ENCODE results near the gene RABEP1. TPM values are rescaled to one million over a fixed set of nuclear protein-coding genes. Genes with fewer than 3 reads are reported as not detected.

RABEP1 gene
- polyA plus RNA-seq, 1 experiment, result 14.9 TPM

GRCh38 chr17:5410594-5411272, 128.6 kb downstream of the RABEP1 start:
- H3K4me3 ChIP-seq (ENCODE audit: low read depth, low read length), result no peak overlapping the region
- ChIA-PET CTCF (interaction anchor here (1.0 kb wide), 1 partner anchor 29 kb away, joined by 3 read pairs; no protein-coding TSS in a partner anchor), POLR2A (no interaction called here)

DNA sequence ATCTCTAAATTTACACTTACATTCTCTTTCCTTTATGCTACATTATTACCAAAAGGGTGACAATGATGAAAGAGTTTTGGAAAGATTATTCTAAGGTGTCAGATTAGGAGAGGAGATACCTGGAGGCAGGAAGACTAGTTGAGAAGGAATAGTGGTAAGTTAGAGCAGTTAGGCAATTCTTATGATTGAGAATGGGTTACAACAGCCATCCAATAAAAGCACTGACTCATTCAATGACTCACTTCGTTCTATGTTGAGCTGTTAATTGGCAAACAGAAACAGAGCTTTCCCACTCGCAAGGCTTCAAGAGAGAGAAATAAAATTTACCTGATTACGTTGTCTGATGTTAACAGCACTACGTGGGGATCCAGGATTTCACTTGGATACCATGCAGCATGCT, 131.6 kb downstream of the RABEP1 start:
- H3K36me3 ChIP-seq (ENCODE audit: control insufficient read depth, insufficient read depth, low read length), result peaks cover 7% of the 10 kb centered on the region

More at GRCh38 chr17:5410594-5411272, 128.6 kb downstream of the RABEP1 start:
- no peak for TF ChIP-seq CTCF (IDR thresholded peaks at IDR 0.05; ENCODE audit: insufficient read depth, low read depth, low read length)
- Histone ChIP-seq H3K27me3 (ENCODE audit: control insufficient read depth, insufficient read depth, low read length) (no peaks in the 10 kb centered on the region), H3K36me3 (ENCODE audit: control insufficient read depth, insufficient read depth, low read length) (peaks cover 12% of the 10 kb centered on the region)
- DNase-seq (ENCODE audit: low read depth), result no peak

DNA sequence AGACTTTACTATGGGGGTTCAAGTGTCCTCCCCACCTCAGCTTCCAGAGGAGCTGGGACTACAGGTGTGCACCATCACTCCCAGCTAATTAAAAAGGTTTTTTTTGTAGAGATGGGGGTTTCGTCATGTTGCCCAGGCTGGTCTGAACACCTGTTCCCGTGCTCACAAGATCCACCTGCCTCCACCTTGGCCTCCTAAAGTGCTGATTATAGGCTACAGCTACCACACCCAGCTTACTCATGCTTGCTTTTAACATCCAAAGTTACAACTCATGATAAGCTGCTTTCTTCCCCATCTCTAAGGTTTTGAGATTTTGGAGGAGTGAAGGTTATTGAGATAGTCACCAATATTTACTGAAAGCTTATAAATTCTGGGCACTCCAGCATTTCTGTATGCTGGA, 134.8 kb downstream of the RABEP1 start:
- POLR2A ChIA-PET, result no interaction called here

More for the DNA sequence above, 131.6 kb downstream of the RABEP1 start:
- no peak for TF ChIP-seq CTCF (IDR thresholded peaks at IDR 0.05; ENCODE audit: insufficient read depth, low read depth, low read length)
- Histone ChIP-seq H3K27me3 (ENCODE audit: control insufficient read depth, insufficient read depth, low read length) (no peaks in the 10 kb centered on the region), H3K4me3 (ENCODE audit: low read depth, low read length) (no peak overlapping the region)
- peak; percentile 87 for DNase-seq (ENCODE audit: low read depth)
- ChIA-PET POLR2A (no interaction called here), CTCF (interaction anchor here (0.6 to 2.3 kb wide), 6 partner anchors 9 to 823 kb away, joined by 3 to 15 read pairs (median 4); partner anchors contain the start of gene C1QBP)

DNA sequence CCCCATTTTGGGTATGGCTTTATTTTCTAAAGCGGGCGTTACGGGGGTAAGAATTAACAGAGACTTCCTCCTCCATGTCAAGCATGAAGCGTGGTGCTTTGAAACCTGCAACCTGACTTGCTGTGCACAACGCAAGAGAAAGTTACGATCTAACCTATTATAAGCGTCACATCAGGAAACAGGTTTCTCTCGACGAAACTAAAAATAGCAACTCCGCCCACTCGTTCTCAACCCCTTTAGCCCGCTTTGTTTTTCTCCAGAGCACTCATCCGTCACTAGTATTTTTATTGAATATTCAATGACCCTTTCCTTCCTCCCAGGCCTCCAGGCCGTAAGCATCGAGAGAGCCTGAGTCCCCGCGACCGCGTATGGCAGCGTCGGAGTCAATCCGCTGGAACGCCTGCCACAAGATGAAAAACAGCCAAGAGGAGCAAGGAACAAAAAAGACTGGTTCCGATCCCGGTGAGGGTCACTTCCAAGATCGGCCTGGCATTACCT, 136.8 kb downstream of the RABEP1 start:
- peak overlapping the region; percentile 65 for H3K4me3 ChIP-seq (ENCODE audit: low read depth, low read length)
- CTCF ChIA-PET, result interaction anchor here (0.7 to 1.2 kb wide), 3 partner anchors 20 to 170 kb away, joined by 3 to 6 read pairs (median 6); partner anchors contain the start of gene C1QBP
- no peak for TF ChIP-seq CTCF (IDR thresholded peaks at IDR 0.05; ENCODE audit: insufficient read depth, low read depth, low read length)
- DNase-seq (ENCODE audit: low read depth), result no peak
- POLR2A ChIA-PET, result interaction anchor here (0.6 kb wide), 1 partner anchor 108 kb away, joined by 3 read pairs; no protein-coding TSS in a partner anchor
- no peaks in the 10 kb centered on the region for H3K27me3 ChIP-seq (ENCODE audit: control insufficient read depth, insufficient read depth, low read length)
- H3K36me3 ChIP-seq (ENCODE audit: control insufficient read depth, insufficient read depth, low read length), result peaks cover 4% of the 10 kb centered on the region

More for the DNA sequence above, 134.8 kb downstream of the RABEP1 start:
- Histone ChIP-seq H3K4me3 (ENCODE audit: low read depth, low read length) (no peak overlapping the region), H3K36me3 (ENCODE audit: control insufficient read depth, insufficient read depth, low read length) (peaks cover 7% of the 10 kb centered on the region), H3K27me3 (ENCODE audit: control insufficient read depth, insufficient read depth, low read length) (no peaks in the 10 kb centered on the region)
- CTCF ChIA-PET, result interaction anchor here (1.2 kb wide), 1 partner anchor 23 kb away, joined by 4 read pairs; no protein-coding TSS in a partner anchor
- no peak for DNase-seq (ENCODE audit: low read depth)
- no peak for TF ChIP-seq CTCF (IDR thresholded peaks at IDR 0.05; ENCODE audit: insufficient read depth, low read depth, low read length)

DNA sequence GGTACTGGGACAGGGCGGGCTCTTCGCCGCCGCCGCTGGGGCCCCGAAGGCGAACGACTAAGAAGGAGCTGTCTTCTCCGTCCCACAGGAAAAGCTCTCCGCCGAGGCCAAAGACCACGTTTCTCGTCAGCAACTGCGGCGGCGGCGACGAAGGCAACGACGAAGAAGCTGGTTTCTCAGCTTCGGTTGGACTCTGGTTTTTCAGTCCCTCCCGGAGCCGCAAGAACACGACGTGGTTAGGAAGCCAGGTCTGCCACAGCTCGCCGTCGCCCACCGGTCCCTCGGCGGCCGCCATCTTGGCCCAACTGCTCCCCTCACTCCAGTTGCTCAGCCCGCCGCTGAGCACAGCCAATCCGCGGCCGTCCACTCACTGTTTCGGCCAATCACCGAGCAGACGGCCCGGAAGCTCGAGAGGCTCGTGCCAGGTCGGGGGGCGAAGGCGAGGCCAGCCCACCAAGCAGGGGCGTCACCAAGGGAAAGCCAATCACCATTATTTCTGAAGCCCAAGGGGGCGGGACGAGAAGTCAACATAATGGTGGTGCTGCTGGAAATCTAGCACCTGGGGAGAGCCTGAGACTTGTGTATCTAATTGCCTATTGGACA, 137.4 kb downstream of the RABEP1 start, which contains the start of gene NUP88:
Gene NUP88 (minus strand): TSS at position 307 of the 603 bp plus-strand sequence. CDS start 12 bp downstream, at position 295.
- POLR2A ChIA-PET, result interaction anchor here (0.6 kb wide), 1 partner anchor 108 kb away, joined by 3 read pairs; no protein-coding TSS in a partner anchor
- Histone ChIP-seq H3K36me3 (ENCODE audit: control insufficient read depth, insufficient read depth, low read length) (peaks cover 4% of the 10 kb centered on the region), H3K4me3 (ENCODE audit: low read depth, low read length) (peak within 1 kb of the TSS; percentile 65), H3K27me3 (ENCODE audit: control insufficient read depth, insufficient read depth, low read length) (no peaks in the 10 kb centered on the region)
- no peak for TF ChIP-seq CTCF (IDR thresholded peaks at IDR 0.05; ENCODE audit: insufficient read depth, low read depth, low read length)
- CTCF ChIA-PET, result interaction anchor here (0.7 to 1.2 kb wide), 4 partner anchors 19 to 191 kb away, joined by 3 to 6 read pairs (median 4); partner anchors contain the start of gene C1QBP
- DNase-seq (ENCODE audit: low read depth), result peak; percentile 90
